ENCODE results near the gene TSFM. TPM values are rescaled to one million over a fixed set of nuclear protein-coding genes. Genes with fewer than 3 reads are reported as not detected.

The TSFM gene
- total RNA-seq, 1 experiment from 2014 or later = 48.7 TPM

- TF ChIP-seq STAT6 (CRISPR knock-in tag; conservative IDR thresholded peaks at IDR 0.05; ENCODE audit: low read depth) = no peak
- no peak for TF ChIP-seq E2F1 (CRISPR knock-in tag; IDR thresholded peaks at IDR 0.05)
- TF ChIP-seq JAZF1 (CRISPR knock-in tag; IDR thresholded peaks at IDR 0.05) = no peak
Observed at GRCh38 chr12:57777367-57777766, 5.2 kb upstream of the TSFM start (continued).

GRCh38 chr12:57777911-57778310 is 4.7 kb upstream of the TSFM start:
- POLR2A ChIA-PET = interaction anchor here (0.7 kb wide), 1 partner anchor 66 kb away, joined by 3 read pairs; no protein-coding TSS in a partner anchor
- Mint-ChIP-seq H3K36me3 (peaks cover 2% of the 10 kb centered on the region; the same call in 1 of the 2 replicates), H3K4me1 (peaks cover 1% of the 10 kb centered on the region; the same call in 1 of the 2 replicates), H3K27ac (no peak overlapping the region), H3K4me3 (no peak overlapping the region), H3K9me3 (no peaks in the 10 kb centered on the region), H3K27me3 (ENCODE audit: low read depth) (peaks cover 13% of the 10 kb centered on the region)
- CTCF ChIA-PET = interaction anchor here (0.7 to 1.0 kb wide), 2 partner anchors 21 kb away, joined by 3 to 5 read pairs; no protein-coding TSS in a partner anchor
- ATAC-seq (no peak), DNase-seq (ENCODE audit: low spot score) (no peak)
- no peak for TF ChIP-seq NR3C1 (CRISPR knock-in tag; conservative IDR thresholded peaks at IDR 0.05; ENCODE audit: low read depth)
- TF ChIP-seq ZNF532 (CRISPR knock-in tag; IDR thresholded peaks at IDR 0.05; ENCODE audit: borderline replicate concordance) = no peak
- no peak for TF ChIP-seq ZNF219 (CRISPR knock-in tag; IDR thresholded peaks at IDR 0.05; ENCODE audit: borderline replicate concordance)
- no peak for TF ChIP-seq GABPB1 (CRISPR knock-in tag; IDR thresholded peaks at IDR 0.05)
- TF ChIP-seq ZBTB21 (CRISPR knock-in tag; IDR thresholded peaks at IDR 0.05; ENCODE audit: borderline replicate concordance) = no peak
- no peak for TF ChIP-seq ELF4 (CRISPR knock-in tag; IDR thresholded peaks at IDR 0.05; ENCODE audit: low read depth)
- TF ChIP-seq TEAD1 (CRISPR knock-in tag; IDR thresholded peaks at IDR 0.05) = no peak

- Mint-ChIP-seq H3K27ac (no peak overlapping the region), H3K4me3 (no peak overlapping the region), H3K27me3 (ENCODE audit: low read depth) (no peaks in the 10 kb centered on the region), H3K9me3 (no peaks in the 10 kb centered on the region), H3K36me3 (peaks cover 6% of the 10 kb centered on the region), H3K4me1 (peaks cover 4% of the 10 kb centered on the region; the same call in 1 of the 2 replicates)
- DNase-seq (ENCODE audit: low spot score) (no peak), ATAC-seq (no peak)
- ChIA-PET CTCF (interaction anchor here (2.2 kb wide), 1 partner anchor 23 kb away, joined by 10 read pairs; no protein-coding TSS in a partner anchor), POLR2A (interaction anchor here (1.0 kb wide), 1 partner anchor 8 kb away, joined by 5 read pairs; the partner anchor contains the start of genes EEF1AKMT3 and METTL1)
- no peak for TF ChIP-seq JUN (CRISPR knock-in tag; IDR thresholded peaks at IDR 0.05)
- TF ChIP-seq MAX (CRISPR knock-in tag; IDR thresholded peaks at IDR 0.05) = no peak
- TF ChIP-seq ZNF423 (CRISPR knock-in tag; IDR thresholded peaks at IDR 0.05) = no peak
- TF ChIP-seq USF1 (CRISPR knock-in tag; IDR thresholded peaks at IDR 0.05) = no peak
- no peak for TF ChIP-seq PRDM15 (CRISPR knock-in tag; IDR thresholded peaks at IDR 0.05)
- TF ChIP-seq RELA (CRISPR knock-in tag; IDR thresholded peaks at IDR 0.05; ENCODE audit: borderline replicate concordance) = no peak
- TF ChIP-seq TCF7 (CRISPR knock-in tag; IDR thresholded peaks at IDR 0.05; ENCODE audit: low read depth) = no peak
- no peak for TF ChIP-seq JAZF1 (CRISPR knock-in tag; IDR thresholded peaks at IDR 0.05)
- TF ChIP-seq ETV6 (CRISPR knock-in tag; IDR thresholded peaks at IDR 0.05) = no peak
- no peak for TF ChIP-seq PREB (CRISPR knock-in tag; IDR thresholded peaks at IDR 0.05; ENCODE audit: borderline replicate concordance)
Observed at GRCh38 chr12:57779736-57780135, 2.9 kb upstream of the TSFM start.
